Transverse colon (tissue), 3 donors: ENCODE results near the gene EFR3B.

ENCODE experiments used
- EP300 ChIP-seq: sonication (generic); formaldehyde crosslinking; IDR thresholded peaks from one replicate; pipeline ENCODE4 v1.6.1; 2017; ENCODE audit warnings: antibody characterized with exemption, low read depth
- TF ChIP-seq, protein P1 (sequence below), 5 experiments: fragments of 200-600 bp in 3 of 5; fragments of 450-650 bp in 2 of 5; sonication (generic) in 3 of 5; IDR thresholded peaks; 1 replicate in 2 of 5; 2 replicates in 3 of 5; pipeline ENCODE4 v1.5.1; 2016 to 2017; ENCODE audit warnings: antibody characterized with exemption in 5 of 5, inconsistent platforms in 3 of 5, mild to moderate bottlenecking in 2 of 5, moderate library complexity in 1 of 5

DNA sequence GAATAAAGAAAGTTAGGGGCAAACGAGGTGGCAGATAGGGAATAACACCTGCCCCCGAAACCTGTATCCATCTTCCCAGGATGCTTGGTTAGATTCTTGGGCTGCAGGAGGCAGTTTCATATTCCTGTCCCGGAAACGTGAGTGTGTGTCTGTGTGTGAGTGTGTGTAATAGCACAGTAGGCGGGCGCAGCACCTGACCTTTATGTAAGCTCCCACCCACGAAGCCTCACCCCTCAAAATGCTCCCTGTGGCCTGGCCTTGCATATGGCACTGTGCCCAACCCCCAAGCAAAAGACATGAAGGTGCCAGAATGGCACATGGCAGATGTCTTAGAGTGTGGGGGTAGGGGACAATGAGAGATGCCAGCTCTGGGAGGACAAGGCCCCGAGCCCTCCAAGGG lies 48.9 kb downstream of the EFR3B start:
- TF ChIP-seq, protein P1, sequence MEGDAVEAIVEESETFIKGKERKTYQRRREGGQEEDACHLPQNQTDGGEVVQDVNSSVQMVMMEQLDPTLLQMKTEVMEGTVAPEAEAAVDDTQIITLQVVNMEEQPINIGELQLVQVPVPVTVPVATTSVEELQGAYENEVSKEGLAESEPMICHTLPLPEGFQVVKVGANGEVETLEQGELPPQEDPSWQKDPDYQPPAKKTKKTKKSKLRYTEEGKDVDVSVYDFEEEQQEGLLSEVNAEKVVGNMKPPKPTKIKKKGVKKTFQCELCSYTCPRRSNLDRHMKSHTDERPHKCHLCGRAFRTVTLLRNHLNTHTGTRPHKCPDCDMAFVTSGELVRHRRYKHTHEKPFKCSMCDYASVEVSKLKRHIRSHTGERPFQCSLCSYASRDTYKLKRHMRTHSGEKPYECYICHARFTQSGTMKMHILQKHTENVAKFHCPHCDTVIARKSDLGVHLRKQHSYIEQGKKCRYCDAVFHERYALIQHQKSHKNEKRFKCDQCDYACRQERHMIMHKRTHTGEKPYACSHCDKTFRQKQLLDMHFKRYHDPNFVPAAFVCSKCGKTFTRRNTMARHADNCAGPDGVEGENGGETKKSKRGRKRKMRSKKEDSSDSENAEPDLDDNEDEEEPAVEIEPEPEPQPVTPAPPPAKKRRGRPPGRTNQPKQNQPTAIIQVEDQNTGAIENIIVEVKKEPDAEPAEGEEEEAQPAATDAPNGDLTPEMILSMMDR (IDR thresholded peaks at IDR 0.05): no peak
- TF ChIP-seq EP300: no peak
